IPS-18a (cell line): ENCODE results near the gene TOMT.
"Not testable (repeated sequence)": the region's sequence is repeated elsewhere in the genome, so short reads cannot be mapped to it uniquely, and the experiment has no call there.

Source experiments
- H3K27ac ChIP-seq: one replicate; pipeline ENCODE4 v1.5.1; 2013; ENCODE audit warnings: low read length
- H3K27me3 ChIP-seq: one replicate; pipeline ENCODE4 v1.6.1; 2013; ENCODE audit warnings: mild to moderate bottlenecking, low read length; ENCODE audit not compliant: control insufficient read depth, insufficient read depth
- H3K36me3 ChIP-seq: one replicate; pipeline ENCODE4 v1.6.1; 2013; ENCODE audit warnings: low read depth, low read length; ENCODE audit not compliant: control insufficient read depth
- H3K4me1 ChIP-seq: one replicate; pipeline ENCODE4 v1.6.1; 2013; ENCODE audit warnings: low read depth, low read length; ENCODE audit not compliant: control insufficient read depth
- H3K4me3 ChIP-seq: one replicate; pipeline ENCODE4 v1.5.1; 2013; ENCODE audit warnings: low read length
- H3K9ac ChIP-seq: one replicate; pipeline ENCODE4 v1.6.1; 2013; ENCODE audit warnings: mild to moderate bottlenecking, low read length, moderate library complexity
- H3K9me3 ChIP-seq: one replicate; pipeline ENCODE4 v1.6.1; 2013; ENCODE audit warnings: low read depth, low read length; ENCODE audit not compliant: control insufficient read depth

TOMT gene

GRCh38 chr11:72132646-72133045 lies 26.9 kb downstream of the TOMT start:
- no peaks in the 10 kb centered on the region for H3K36me3 ChIP-seq
- peaks cover 10% of the 10 kb centered on the region for H3K9me3 ChIP-seq
- no peaks in the 10 kb centered on the region for H3K4me1 ChIP-seq
- peaks cover 3% of the 10 kb centered on the region for H3K27me3 ChIP-seq
- no peak overlapping the region for H3K9ac ChIP-seq
- no peak overlapping the region for H3K4me3 ChIP-seq
- no peak overlapping the region for H3K27ac ChIP-seq

GRCh38 chr11:72135473-72135872 lies 29.7 kb downstream of the TOMT start, which contains the start of gene FOLR3:
Gene FOLR3, plus strand, starts transcription at chr11:72135725. Its CDS starts 228 bp downstream, at chr11:72135953.
- H3K27me3 ChIP-seq, H3K9ac ChIP-seq, H3K4me3 ChIP-seq, H3K27ac ChIP-seq, H3K36me3 ChIP-seq, H3K9me3 ChIP-seq, H3K4me1 ChIP-seq: not testable (repeated sequence)

- no peaks in the 10 kb centered on the region for H3K9me3 ChIP-seq
- no peaks in the 10 kb centered on the region for H3K36me3 ChIP-seq
- H3K27ac ChIP-seq, result no peak overlapping the region
- H3K27me3 ChIP-seq, result peaks cover 3% of the 10 kb centered on the region
- no peak overlapping the region for H3K4me3 ChIP-seq
- no peak overlapping the region for H3K9ac ChIP-seq
- peaks cover 3% of the 10 kb centered on the region for H3K4me1 ChIP-seq
Observed at GRCh38 chr11:72135891-72136683, 30.4 kb downstream of the TOMT start.

GRCh38 chr11:72136684-72137262 lies 31.0 kb downstream of the TOMT start:
- no peaks in the 10 kb centered on the region for H3K9me3 ChIP-seq
- no peak overlapping the region for H3K4me3 ChIP-seq
- peaks cover 5% of the 10 kb centered on the region for H3K4me1 ChIP-seq
- H3K36me3 ChIP-seq, result no peaks in the 10 kb centered on the region
- H3K27ac ChIP-seq, result no peak overlapping the region
- peaks cover 3% of the 10 kb centered on the region for H3K27me3 ChIP-seq
- no peak overlapping the region for H3K9ac ChIP-seq

GRCh38 chr11:72138821-72139390 lies 33.2 kb downstream of the TOMT start:
- peaks cover 3% of the 10 kb centered on the region for H3K27me3 ChIP-seq
- H3K9ac ChIP-seq, result no peak overlapping the region
- H3K9me3 ChIP-seq, result no peaks in the 10 kb centered on the region
- peaks cover 5% of the 10 kb centered on the region for H3K4me1 ChIP-seq
- H3K27ac ChIP-seq, result no peak overlapping the region
- no peak overlapping the region for H3K4me3 ChIP-seq
- no peaks in the 10 kb centered on the region for H3K36me3 ChIP-seq

- no peaks in the 10 kb centered on the region for H3K9me3 ChIP-seq
- no peak overlapping the region for H3K27ac ChIP-seq
- H3K36me3 ChIP-seq, result no peaks in the 10 kb centered on the region
- H3K4me3 ChIP-seq, result no peak overlapping the region
- no peak overlapping the region for H3K9ac ChIP-seq
- peaks cover 5% of the 10 kb centered on the region for H3K4me1 ChIP-seq
- H3K27me3 ChIP-seq, result peaks cover 3% of the 10 kb centered on the region
Observed at GRCh38 chr11:72139500-72139899, 33.8 kb downstream of the TOMT start.

- no peaks in the 10 kb centered on the region for H3K9me3 ChIP-seq
- no peak overlapping the region for H3K27ac ChIP-seq
- peaks cover 5% of the 10 kb centered on the region for H3K4me1 ChIP-seq
Observed at GRCh38 chr11:72140661-72141060, 34.9 kb downstream of the TOMT start.

GRCh38 chr11:72141066-72141465 lies 35.3 kb downstream of the TOMT start:
- Histone ChIP-seq H3K4me1 (peaks cover 5% of the 10 kb centered on the region), H3K9ac (no peak overlapping the region), H3K36me3 (no peaks in the 10 kb centered on the region), H3K4me3 (no peak overlapping the region), H3K27ac (no peak overlapping the region), H3K27me3 (peaks cover 3% of the 10 kb centered on the region), H3K9me3 (no peaks in the 10 kb centered on the region)

More at GRCh38 chr11:72140661-72141060, 34.9 kb downstream of the TOMT start:
- Histone ChIP-seq H3K36me3 (no peaks in the 10 kb centered on the region), H3K4me3 (no peak overlapping the region), H3K9ac (no peak overlapping the region), H3K27me3 (peaks cover 3% of the 10 kb centered on the region)

- H3K27me3 ChIP-seq, result not testable (repeated sequence)
Observed at GRCh38 chr11:72142086-72142485, 36.4 kb downstream of the TOMT start.

GRCh38 chr11:72142543-72142942 lies 36.8 kb downstream of the TOMT start:
- not testable (repeated sequence) for H3K4me1 ChIP-seq

More at GRCh38 chr11:72142086-72142485, 36.4 kb downstream of the TOMT start:
- not testable (repeated sequence) for H3K27ac ChIP-seq, H3K4me3 ChIP-seq, H3K4me1 ChIP-seq, H3K36me3 ChIP-seq, H3K9me3 ChIP-seq, H3K9ac ChIP-seq

GRCh38 chr11:72144807-72145565 lies 39.3 kb downstream of the TOMT start:
- Histone ChIP-seq H3K36me3 (no peaks in the 10 kb centered on the region), H3K4me1 (peaks cover 5% of the 10 kb centered on the region), H3K9me3 (no peaks in the 10 kb centered on the region), H3K9ac (no peak overlapping the region), H3K27me3 (peaks cover 3% of the 10 kb centered on the region), H3K27ac (no peak overlapping the region), H3K4me3 (no peak overlapping the region)

More at GRCh38 chr11:72142543-72142942, 36.8 kb downstream of the TOMT start:
- not testable (repeated sequence) for H3K4me3 ChIP-seq, H3K27me3 ChIP-seq, H3K27ac ChIP-seq, H3K9me3 ChIP-seq, H3K9ac ChIP-seq, H3K36me3 ChIP-seq
